ENCODE measurements around the gene TIMM29.
"Not testable (repeated sequence)": the region's sequence is repeated elsewhere in the genome, so short reads cannot be mapped to it uniquely, and the experiment has no call there.

The TIMM29 gene

DNA sequence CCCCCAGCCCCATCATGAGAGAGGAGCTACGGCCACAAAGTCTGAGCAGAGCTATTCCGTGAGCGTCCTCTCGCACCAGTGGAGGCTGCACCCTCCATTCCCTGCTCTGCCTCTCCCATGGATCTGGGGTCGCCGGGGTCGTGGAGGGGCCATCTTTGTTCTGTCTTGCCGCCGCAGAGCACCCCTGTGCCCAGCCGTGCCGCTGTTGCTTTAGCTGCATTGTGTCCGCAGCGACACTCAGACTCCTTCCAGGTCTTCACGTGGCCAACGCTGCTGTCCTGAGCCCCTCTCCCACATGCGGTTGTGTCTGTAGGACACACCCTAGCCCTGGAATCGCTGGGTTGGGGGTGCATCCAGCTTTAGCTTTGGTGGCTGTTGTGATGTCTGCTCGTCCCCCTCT, 16.0 kb upstream of the TIMM29 start:
- no peak for DNase-seq (ENCODE audit: low read depth)

DNA sequence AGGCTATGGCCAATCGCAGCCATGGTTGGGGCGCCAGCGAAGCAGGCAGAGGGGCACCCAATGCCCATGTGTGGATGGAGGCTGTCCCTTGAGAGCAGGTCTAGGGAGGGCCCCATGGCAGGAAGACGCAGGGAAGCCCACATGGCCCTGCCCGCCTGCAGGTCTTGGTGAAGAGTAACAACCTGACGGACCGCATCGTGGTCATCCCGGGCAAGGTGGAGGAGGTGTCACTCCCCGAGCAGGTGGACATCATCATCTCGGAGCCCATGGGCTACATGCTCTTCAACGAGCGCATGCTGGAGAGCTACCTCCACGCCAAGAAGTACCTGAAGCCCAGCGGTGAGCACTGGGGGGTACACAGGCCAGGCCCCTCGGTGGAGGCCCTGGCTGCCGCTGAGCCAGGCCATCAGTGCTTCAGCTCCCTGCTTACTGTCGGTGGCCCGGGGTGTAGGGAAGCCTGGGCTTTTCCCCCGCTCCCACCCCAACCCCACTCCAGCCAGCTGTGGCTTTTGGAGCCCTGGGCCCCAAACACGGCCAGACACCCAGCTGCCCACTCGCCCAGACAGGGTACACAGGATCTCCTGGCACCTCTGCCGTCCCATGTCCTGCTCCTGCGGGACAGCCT, 14.8 kb upstream of the TIMM29 start:
- DNase-seq (ENCODE audit: low read depth), result no peak

DNA sequence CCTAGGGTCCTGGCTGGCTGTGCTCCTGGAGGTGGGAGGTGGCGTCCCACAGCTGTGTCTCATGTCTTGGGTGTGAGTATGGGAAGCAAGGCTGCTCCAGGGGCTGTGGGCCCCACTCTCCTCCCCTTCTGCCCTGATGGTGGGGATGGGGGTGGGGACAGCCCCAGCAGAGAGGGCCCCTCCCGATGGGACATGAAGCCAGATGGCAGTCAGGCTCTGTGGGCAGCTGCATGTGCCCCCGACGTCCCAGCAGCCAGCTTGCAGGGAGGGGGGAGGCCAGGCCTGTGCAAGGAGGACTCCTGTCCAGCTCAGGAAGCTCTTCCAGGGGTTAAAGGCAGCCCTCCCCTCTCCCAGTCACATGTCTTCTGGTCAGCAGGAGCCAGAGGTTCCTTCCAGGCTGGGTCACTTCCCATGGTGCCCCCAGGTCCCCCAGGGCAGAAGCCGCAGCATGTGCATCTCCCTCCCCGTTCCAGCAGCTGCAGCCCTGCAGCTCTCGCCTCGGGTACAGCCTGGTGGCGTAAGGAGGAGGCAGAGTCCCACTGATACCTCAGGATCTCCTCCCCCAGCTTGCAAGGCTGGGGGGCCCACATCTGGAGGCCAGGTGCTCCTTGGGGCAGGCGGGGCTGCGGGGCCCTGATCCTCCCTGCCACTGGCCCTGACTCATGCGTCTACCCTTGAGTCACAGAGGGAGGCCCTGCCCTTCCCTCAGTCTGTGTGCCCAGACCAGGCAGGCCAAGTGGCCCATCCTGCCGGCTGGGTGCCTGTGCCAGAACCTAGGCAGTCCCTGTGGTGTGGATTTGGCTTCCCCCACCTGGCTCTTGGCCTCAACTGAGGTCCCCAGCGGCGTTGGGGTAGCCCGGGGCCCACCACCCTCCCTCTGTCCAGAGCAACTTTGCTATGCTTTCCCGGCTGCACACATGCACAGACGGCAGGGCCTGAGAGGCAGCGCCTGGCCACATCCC, 13.2 kb upstream of the TIMM29 start:
- DNase-seq (ENCODE audit: low read depth), result peak; percentile 95

DNA sequence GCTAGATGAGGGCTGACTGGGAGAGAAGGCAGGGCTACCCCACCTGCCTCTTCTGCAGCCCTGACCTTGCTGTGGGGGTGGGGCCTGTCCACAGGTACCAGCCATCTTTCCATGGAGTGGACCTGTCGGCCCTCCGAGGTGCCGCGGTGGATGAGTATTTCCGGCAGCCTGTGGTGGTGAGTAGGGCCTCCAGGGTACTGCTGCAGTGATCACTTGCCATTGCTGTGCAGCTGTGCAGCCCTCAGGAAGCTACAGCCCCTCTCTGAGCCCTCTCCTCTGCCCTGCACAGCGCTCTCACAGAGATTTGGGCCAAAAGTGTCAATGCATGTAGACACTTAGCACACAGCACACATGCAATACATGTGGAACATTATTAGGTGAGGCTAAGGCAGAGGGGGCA, 12.0 kb upstream of the TIMM29 start:
- DNase-seq (ENCODE audit: low read depth), result no peak

DNA sequence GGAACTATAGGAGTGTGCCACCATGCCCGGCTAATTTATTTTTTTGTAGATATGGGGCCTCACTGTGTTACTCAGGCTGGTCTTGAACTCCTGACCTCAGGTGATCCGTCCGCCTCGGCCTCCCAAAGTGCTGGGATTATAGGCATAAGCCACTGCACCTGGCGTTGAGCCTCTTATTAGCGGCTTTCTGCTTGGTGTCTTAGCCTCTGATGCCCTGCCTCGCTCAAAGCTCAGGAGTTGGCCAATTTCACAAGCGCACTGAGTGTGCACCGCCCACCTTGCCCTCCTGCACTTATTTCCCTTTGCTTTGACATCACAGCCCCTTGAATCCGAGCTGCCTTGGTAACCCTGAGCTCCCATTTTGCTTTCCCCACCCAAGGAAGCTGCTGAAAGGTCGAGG, 10.3 kb upstream of the TIMM29 start:
- DNase-seq (ENCODE audit: low read depth), result no peak

DNA sequence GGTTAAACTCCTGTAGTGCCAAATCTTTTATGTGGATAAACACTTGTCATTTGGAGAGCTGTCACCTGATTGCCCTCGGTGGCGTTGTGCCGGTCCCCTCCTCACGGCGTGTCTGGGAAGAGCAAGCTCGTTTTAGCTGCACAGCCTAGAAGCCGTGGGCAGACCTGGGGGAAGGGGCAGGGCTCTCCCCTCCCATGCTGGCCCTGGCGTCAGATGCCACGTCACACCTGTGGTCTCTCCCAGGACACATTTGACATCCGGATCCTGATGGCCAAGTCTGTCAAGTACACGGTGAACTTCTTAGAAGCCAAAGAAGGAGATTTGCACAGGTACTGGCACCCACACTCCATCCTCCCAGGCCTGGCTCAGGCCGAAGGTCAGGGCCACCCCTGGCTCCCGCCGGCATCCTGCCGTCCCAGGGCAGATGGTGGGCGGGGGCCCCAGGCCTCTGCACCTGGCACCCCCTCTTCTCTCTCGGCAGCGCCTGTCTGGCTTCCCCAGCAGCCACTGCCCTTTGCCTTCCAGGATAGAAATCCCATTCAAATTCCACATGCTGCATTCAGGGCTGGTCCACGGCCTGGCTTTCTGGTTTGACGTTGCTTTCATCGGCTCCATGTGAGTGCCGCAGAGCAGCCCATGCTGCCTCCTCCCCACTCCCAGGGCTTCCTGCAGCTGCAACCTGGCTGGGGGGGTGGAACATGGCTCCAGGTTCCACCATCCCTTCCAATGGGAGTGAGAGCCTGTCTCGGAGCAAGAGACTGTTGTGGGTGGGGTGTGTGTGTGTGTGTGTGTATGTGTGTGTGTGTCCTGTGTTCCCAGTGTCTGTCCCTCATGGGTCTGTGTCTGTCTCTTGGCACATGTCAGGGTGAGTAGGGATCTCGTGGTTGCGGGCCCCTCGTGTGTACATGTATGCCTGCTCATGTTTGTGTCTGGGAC, 9.0 kb upstream of the TIMM29 start:
- no peak for DNase-seq (ENCODE audit: low read depth)

DNA sequence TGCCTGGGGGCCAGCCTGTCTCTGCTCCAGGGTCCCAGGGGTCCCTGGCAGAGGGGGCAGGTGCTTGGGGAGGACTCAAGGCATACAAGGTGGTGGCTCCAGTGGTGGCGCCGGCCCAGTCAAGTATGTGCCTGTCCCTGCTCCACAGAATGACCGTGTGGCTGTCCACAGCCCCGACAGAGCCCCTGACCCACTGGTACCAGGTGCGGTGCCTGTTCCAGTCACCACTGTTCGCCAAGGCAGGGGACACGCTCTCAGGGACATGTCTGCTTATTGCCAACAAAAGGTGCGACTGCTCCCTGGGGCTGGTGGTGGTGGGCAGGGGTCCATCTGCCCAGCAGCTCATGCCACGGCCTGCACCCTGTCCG, 8.3 kb upstream of the TIMM29 start:
- no peak for DNase-seq (ENCODE audit: low read depth)

DNA sequence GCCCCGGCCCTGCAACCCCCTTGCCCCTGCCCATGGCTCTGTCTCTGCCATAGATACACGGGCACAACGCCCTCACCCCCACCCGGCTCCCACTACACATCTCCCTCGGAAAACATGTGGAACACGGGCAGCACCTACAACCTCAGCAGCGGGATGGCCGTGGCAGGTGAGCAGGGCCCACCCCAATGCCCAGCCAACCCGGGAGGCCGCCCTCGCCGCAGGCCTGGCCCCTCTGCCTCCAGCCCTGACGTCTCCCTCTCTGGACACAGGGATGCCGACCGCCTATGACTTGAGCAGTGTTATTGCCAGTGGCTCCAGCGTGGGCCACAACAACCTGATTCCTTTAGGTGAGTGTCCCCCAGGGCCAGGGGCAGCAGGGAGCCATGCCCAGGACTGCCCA, 7.8 kb upstream of the TIMM29 start:
- DNase-seq (ENCODE audit: low read depth), result no peak

DNA sequence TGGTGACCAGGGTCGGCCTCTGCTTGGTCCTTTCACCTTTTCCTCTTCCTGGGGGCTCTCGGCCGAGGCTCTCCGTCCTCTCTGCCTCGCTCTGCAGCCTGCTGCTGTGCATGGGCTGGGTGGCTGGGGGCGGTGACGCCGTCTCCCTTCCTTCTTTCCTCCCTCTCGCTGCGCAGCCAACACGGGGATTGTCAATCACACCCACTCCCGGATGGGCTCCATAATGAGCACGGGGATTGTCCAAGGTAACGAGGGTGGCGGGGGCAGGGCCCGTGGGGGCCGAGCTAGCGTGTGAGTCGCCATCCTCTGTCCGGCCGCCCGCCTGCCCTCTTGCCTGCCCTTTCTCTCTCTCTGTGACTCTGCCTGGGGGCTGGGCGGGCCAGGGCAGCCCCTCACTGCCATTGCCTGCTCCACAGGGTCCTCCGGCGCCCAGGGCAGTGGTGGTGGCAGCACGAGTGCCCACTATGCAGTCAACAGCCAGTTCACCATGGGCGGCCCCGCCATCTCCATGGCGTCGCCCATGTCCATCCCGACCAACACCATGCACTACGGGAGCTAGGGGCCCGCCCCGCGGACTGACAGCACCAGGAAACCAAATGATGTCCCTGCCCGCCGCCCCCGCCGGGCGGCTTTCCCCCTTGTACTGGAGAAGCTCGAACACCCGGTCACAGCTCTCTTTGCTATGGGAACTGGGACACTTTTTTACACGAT, 7.3 kb upstream of the TIMM29 start:
- DNase-seq (ENCODE audit: low read depth), result no peak

DNA sequence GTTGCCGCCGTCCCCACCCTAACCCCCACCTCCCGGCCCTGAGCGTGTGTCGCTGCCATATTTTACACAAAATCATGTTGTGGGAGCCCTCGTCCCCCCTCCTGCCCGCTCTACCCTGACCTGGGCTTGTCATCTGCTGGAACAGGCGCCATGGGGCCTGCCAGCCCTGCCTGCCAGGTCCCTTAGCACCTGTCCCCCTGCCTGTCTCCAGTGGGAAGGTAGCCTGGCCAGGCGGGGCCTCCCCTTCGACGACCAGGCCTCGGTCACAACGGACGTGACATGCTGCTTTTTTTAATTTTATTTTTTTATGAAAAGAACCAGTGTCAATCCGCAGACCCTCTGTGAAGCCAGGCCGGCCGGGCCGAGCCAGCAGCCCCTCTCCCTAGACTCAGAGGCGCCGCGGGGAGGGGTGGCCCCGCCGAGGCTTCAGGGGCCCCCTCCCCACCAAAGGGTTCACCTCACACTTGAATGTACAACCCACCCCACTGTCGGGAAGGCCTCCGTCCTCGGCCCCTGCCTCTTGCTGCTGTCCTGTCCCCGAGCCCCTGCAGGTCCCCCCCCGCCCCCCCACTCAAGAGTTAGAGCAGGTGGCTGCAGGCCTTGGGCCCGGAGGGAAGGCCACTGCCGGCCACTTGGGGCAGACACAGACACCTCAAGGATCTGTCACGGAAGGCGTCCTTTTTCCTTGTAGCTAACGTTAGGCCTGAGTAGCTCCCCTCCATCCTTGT, 6.5 kb upstream of the TIMM29 start:
- no peak for DNase-seq (ENCODE audit: low read depth)

DNA sequence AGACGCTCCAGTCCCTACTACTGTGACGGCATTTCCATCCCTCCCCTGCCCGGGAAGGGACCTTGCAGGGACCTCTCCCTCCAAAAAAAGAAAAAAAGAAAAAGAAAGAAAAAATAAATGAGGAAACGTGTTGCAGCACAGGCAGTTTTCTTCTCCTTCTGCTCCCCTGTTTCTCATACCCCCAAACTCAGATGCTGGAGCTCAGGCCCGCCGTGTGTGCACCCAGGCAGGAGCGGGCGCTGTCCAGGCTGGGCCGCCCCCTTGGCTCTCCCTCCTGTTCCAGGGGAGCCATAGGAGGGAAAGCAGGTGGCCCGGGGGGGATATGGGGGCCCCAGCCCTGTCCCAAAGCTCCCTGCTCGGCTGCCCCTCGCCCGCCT, 6.0 kb upstream of the TIMM29 start:
- DNase-seq (ENCODE audit: low read depth), result no peak

DNA sequence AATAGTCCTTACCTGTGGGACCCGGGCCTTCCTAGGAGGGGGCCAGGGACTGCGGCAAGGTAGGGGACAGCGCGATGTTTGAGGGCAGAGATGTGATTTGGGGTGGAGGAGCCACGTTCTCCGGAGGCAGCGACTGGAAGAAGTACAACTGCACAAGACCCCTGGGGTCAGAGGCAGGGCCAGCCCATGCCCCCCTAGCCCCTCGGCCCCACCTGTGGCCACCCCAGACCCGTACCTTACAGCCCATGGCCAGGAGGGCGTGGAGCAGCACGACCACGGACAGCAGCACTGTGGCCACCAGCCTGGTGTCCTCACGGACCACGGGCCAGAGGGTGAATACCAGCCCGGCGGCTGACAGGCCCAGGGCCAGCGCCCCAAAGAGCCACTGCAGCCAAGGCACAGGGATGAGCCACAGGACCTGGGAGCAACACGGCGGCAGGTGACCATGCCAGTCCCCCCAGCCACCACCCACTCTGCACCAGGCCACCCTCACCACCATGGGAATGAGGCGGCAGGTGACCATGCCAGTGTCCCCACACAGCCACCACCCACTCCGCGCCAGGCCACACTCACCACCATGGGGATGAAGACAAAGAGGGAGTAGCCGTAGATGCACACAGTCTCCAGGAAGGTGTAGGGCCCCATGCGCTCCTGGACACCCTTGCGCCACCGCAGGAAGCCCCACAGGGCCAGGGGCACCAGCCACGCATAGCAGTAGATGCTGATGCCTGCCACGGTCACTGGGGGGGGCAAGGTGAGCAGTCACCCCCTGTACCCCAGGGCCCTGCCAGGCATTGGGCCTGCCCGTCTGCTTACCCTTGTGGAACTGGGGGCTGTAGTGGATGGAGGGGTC, 5.1 kb upstream of the TIMM29 start:
- no peak for DNase-seq (ENCODE audit: low read depth)

DNA sequence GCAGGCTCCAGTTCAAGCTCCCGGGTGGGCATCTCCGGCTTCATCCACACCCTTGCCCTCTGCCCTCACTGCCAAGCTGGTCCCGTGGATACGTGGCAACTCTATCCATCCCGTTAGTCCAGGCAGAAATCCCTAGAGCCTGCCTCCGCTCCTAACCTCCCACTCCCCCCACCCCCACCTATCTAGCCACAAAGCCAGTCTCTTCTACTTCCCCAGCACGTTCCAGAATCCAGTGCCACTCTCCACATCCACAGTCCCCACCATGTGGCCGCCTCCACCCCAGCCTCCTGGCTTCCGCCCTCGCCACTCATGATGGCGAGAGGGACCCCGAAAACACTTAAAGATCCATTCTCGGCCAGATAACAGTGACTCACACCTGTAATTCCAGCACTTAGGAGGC, 4.0 kb upstream of the TIMM29 start:
- DNase-seq (ENCODE audit: low read depth), result no peak

DNA sequence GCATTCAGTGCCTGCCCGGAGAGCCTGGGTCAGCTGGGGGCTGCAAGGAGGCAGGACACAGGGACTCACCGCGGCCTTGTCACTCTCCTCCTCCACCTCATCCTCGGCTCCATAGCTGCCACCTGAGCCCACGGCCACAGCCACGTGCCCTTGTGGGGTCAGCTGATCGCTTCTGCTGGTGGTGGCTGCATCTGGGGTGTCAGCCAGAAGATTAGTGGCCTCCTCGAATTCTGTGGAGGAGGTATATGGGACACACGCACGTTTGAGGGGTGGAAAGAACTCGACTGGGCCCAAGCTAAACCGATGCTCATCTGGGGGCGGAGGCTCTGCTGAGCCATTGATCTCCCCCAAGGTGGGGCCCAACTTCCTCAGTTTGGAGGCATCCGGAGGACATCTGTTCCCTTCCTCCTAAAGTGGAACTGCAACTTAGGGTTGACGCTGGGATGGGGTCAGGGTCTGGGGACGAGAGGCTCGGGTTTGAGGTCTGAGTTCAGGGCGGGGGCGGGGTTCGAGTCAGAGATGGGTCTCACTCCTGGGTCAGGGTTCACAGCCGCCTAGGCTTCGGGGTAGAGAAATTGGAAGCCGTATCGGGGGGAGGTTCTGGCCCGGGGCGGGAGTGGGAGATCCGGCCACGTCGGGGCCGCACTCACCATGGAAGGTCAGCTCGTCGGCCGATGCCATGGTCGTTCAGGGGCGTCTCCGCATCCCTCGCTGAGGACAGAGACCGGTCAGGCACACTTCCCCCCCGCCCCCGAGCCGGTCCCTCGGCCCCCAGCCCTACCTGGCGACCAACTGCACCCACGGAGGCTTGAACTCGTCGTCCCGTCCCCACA, 665 bp upstream of the TIMM29 start:
- no peak for DNase-seq (ENCODE audit: low read depth)

DNA sequence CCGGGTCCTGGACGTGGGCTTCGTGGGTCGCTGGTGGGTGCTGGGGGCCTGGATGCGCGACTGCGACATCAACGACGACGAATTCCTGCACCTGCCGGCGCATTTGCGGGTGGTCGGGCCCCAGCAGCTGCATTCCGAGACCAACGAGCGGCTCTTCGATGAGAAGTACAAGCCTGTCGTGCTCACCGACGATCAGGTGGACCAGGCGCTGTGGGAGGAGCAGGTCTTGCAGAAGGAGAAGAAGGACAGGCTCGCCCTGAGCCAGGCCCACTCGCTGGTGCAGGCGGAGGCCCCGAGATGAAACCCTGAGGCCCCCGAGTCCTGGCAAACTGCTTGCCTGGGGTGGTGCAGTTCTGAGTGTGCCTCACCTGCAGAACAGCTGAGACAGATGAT, 787 bp downstream of the TIMM29 start:
- DNase-seq (ENCODE audit: low read depth), result no peak

DNA sequence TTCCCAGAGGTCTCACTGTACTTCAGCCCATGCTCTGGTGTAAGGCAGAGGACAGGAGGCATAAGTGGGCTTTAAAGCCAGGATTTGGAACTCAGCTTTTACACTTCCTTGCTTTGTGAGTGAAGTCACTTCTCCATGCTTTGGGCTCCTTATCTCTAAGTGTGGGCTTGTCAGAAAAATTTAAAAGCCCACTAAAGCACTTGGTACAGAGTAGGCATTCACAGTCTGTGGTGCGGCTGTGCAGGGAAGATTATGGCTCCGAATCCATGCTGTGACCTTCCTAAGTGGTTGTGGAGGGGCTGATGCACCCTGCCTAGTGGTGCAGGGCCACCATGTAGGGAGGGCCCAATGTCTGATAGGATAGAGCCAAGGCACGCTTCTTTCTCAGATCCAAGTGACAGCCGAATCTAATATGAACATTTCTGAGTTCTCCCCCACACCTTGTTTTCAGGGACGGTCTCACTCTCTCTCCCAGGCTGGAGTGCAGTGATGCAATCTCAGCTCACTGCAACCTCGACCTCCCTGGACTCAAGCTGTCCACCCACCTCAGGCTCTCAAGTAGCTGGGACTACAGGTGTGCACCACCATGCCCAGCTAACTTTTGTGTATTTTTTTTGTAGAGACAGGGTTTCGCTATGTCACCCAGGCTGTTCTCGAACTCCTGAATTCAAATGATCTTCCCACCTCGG, 6.9 kb downstream of the TIMM29 start:
- no peak for DNase-seq (ENCODE audit: low read depth)

DNA sequence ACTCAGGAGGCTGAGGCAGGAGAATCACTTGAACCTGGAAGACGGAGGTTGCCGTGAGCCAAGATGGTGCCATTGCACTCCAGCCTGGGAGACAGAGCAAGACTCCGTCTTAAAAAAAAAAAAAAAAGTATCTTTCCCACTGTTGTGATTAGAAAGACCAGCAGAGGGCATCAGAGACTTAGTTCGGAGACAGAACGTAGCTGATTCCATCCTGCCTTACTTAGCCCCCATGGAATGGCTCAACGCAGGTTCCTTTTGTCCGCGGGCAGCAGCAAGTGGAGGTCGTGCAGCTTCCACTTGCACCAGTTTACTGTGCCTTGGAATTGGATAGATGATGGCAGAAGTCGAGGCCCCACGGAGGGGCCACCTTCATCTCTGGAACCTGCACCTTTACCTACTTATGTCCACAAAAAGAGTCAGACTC, 8.1 kb downstream of the TIMM29 start:
- peak; percentile 69 for DNase-seq (ENCODE audit: low read depth)

DNA sequence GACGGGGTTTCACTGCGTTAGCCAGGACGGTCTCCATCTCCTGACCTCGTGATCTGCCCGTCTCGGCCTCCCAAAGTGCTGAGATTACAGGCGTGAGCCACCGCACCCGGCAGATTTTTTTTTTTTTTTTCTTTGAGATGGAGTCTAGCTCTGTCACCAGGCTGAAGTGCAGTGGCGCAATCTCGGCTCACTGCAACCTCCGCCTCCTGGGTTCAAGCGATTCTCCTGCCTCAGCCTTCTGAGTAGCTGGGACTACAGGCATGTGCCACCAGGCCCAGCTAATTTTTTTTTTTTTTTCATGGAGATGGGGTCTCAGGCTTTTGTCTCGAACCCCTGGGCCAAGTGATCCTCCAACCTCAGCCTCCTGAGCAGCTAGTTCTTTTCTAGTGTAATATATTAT, 13.0 kb downstream of the TIMM29 start:
- DNase-seq (ENCODE audit: low read depth), result not testable (repeated sequence)

DNA sequence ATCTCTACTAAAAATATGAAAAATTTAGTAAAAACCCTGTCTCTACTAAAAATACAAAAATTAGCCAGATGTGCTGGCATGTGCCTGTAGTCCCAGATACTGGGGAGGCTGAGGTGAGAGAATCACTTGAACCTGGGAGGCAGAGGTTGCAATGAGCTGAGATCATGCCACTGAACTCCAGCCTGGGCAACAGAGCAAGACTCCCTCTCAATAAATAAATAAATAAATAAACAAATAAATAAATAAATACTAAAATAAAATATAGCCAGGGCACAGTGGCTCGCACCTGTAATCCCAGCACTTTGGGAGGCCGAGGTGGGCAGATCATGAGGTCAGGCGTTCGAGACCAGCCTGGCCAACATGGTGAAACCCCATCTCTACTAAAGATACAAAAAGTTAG, 14.8 kb downstream of the TIMM29 start:
- not testable (repeated sequence) for DNase-seq (ENCODE audit: low read depth)

Data from fibroblast of gingiva (primary cell).